ENCODE measurements around the gene FGGY.

Gene FGGY

DNA sequence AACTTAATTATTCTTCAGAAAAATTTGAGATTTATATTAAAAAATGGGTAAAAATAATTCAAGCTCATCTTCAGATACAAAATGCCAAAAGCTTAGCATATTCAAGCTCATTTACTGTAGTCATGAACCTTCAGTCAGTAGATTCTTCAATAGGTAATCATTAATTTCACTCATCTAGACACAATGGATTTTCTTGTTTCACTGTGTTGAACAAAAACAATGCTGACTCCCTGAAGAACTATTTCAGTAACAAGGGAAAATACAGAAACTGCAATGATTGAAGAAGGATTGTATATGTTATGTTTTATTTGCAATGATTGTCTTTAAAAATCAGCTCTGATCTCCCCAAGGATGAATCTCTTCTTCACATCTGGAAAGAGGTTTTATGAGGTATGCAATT, 508.7 kb downstream of the FGGY start:
- DNase-seq: no peak

All from NCI-H1105 (cell line).